NOMO-1 treated with dmso at 0.1 percent for 144 hours (cell line): Measurements from ENCODE around the gene STPG1.

ENCODE experiments used
- DNase-seq: peaks from one replicate; lab custom pipeline; 2025; ENCODE audit not compliant: unreplicated experiment; lab: John Stamatoyannopoulos, UW

The STPG1 gene

DNA sequence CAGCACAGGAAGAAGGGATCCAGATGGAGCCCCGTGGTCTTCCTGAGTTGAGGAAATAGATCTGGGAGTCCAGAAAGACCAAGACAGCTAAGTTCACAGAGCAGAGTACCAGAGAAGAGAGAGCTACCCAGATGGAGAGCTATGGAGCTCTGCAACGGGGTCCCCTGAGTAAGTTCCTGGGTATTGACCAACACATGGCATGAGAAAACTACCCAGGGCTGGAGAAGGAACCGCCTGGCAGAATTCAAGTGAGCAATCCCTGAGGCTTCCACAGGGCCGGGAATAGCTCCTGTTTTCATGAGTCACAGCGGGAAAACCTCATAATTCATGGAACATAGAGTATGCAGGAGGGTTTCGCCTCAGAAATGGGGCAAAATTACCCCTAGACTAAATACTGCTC lies 19.7 kb downstream of the STPG1 start:
- no peak for DNase-seq

DNA sequence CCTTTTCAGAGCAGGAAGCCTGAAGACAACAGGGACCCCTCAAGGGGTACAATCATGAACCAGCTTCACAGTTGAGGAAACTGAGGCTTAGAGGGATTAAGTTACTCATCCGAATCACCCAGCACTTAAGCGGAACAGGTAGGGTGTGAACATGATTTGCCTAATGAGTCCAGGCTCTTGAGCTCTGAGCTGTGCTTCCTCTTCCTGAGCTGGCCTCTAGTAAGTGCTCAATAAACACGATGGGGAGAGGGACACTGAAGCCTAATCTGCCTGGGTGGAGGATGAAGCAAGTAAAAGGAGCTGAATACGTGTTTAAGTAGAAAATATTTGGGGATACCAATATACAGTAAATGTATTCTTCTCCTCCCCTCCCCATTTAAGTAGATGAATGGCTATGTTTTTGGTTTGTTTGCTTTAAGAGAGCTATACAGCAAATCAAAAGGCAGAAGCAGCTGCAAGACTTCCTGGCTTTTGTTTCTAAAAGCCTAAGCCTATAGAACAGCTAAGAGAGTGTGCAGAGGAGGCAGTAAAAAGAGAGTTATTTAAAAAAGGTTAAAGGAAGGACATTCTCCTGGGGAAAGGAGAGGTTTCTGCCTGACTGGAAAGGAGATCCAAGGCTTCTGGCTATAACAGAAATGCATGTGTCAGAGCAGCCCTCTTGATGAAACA lies 20.5 kb downstream of the STPG1 start:
- DNase-seq = peak; percentile 21

GRCh38 chr1:24392604-24392946 lies 21.0 kb downstream of the STPG1 start:
- DNase-seq = no peak

DNA sequence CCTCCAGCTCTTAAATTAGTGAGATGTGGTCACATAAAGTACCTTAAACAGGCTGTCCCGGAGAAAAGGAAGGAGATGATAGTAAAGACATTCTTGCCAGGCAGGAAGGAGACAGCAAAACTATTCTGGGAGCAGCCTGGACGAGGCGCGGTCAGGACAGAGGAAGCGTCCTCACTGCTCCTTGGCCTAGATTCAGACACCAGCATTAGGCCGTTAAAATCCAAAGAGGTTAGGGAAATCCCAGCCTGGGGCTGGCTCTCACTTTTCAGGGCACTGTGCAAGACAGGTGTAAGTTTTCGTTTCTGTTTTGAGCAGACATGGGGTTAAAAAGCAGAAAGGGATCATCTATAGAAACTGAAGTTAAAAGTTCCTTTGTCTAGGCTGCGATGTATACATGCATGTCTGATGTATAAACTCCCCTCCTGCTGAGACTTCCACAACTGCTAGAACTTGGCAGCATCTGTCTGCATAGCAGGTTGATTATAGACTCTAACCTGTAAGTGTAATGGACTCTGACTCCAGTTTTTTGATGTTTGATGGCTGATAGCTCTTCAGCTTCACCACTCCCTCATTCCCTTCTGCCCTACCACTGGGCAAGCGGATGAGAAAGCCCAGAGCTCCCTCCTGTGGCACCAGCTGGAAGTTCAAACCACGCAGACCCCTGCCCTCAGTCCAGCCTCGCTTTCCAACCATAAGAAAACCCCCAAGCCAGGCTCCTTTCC lies 21.5 kb downstream of the STPG1 start:
- peak; percentile 33 for DNase-seq

GRCh38 chr1:24390924-24391782 lies 22.4 kb downstream of the STPG1 start:
- DNase-seq = peak; percentile 71

DNA sequence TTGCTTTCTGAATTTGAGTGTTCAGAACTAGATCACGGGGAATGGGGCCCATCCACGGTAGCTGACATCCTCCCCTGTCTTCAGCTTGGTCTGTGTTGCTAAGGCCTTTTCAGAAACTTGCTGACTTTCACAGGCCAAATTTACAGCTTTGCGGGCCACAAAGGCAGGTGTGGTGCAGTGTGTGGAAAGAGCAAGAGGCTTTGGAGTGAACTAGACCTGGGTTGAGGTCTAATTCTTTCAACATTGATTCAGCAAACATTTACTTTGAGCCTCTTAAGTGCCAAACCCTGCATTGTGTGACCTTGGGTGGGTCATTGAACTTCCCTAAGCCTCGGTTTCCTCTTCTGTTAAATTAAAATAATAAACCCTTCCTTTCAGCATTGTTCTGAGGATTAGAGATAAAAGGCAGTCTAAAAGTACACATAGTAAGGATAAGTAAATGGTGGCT lies 24.3 kb downstream of the STPG1 start:
- no peak for DNase-seq

DNA sequence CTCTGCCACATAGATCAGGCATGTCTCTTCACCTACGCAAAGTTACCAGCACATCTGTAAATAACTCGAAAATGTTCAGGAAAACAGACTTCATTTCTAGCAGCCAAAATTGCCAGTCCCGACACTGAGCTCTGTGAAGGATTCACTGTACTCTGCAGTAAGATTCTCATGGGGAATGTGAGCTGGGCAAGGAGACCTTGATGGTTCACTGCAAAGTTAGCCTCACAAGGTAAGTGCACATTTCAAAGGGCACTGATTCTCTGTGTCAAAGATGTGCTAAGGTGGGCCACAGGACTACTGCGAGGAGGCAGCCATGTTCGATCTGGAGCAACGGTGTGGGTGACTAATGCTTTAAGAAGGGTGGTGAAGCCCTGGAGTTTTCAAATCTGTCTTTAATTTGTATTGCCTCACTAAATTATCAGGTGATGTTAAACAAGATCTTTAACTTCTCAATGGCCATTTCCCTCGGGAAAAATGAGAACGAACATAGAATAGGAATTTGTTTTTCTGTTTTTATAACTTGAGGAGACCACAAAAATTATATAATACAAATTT lies 25.2 kb downstream of the STPG1 start:
- no peak for DNase-seq

GRCh38 chr1:24387636-24388175 lies 25.9 kb downstream of the STPG1 start:
- DNase-seq = no peak

DNA sequence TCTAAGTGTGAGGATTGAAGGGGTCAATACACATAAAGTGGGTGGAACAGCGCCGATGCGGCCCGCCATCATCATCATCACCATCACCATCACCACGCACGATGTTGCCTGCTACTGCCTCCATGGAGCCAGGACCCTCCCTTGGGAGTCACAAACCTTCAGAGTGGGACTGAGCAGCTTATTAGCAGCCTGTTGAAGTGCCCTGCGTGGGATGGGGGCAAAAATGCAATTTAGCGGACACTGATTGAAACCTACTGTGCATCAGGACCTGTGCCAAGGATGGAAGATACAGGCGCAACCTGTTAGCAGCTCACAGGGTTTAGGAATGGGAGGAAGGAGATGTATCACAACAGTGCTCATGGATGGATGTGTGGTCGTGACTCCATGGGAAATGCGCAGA lies 26.7 kb downstream of the STPG1 start:
- no peak for DNase-seq

- no peak for DNase-seq
These were observed 27.3 kb downstream of the STPG1 start for GRCh38 chr1:24386241-24386640.

GRCh38 chr1:24385160-24385940 lies 28.2 kb downstream of the STPG1 start:
- DNase-seq = no peak

GRCh38 chr1:24384251-24385090 lies 29.1 kb downstream of the STPG1 start:
- DNase-seq = peak; percentile 51

GRCh38 chr1:24383381-24383940 lies 30.1 kb downstream of the STPG1 start:
- DNase-seq = no peak

GRCh38 chr1:24382165-24382577 lies 31.4 kb downstream of the STPG1 start:
- no peak for DNase-seq

GRCh38 chr1:24381256-24381655 lies 32.3 kb downstream of the STPG1 start:
- no peak for DNase-seq

- no peak for DNase-seq
These were observed 33.1 kb downstream of the STPG1 start for GRCh38 chr1:24380508-24380907.

GRCh38 chr1:24379733-24380315 lies 33.8 kb downstream of the STPG1 start:
- no peak for DNase-seq

DNA sequence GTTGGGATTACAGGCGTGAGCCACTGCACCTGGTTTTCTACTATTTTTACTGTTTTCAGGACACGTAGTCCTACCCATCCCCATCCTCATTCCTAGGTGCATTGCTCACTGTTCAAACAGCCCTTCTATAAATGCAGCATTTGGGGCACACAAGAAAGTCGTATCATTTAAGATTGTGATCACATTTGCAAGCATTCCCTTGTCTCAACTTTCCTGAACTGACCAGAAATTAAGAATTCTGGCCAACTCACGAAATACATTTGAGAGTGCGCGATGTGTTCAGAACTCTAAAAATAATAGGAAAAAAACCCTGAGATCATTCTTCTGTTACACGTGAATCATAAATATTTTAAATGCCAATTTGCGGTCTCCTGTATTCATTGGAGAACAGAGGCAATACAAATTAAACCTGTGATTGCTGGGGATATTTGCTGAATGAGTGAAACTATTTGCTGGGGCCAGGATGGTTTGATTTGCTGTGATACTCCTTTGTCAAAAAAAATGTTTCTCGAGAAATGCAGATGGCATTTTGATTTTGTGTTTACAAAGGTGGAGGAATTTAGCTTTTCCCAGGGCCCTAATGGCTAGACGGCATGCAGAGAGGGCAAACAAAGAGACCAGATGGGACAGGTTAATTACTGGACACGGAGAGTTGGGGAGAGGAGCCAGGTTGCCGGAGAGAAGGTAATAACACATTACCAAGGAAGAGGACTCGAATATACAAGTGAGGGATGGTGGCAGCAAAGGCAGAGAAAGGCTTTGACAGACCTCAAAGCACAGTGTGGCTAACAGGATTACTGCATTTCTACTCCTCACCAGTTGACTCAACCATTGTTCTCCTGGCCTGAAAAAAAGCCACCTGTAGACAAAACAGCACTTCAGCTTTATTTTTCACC lies 38.4 kb downstream of the STPG1 start:
- no peak for DNase-seq
